Neutrophil (primary cell): ENCODE measurements around the gene REV3L.

Experiments
- H3K27ac ChIP-seq: fragments of 200-600 bp; sonication (generic); 2 replicates; pipeline ENCODE4 v1.5.1; 2016; ENCODE audit warnings: mild to moderate bottlenecking, moderate library complexity
- H3K27me3 ChIP-seq: fragments of 200-600 bp; sonication (generic); 2 replicates; pipeline ENCODE4 v1.6.0; 2016; ENCODE audit warnings: mild to moderate bottlenecking
- H3K36me3 ChIP-seq: fragments of 200-600 bp; sonication (generic); 2 replicates; pipeline ENCODE4 v1.5.1; 2017
- H3K4me1 ChIP-seq, 2 experiments: fragments of 200-600 bp in 1 of 2; sonication (generic) in 1 of 2; 1 replicate in 1 of 2; 2 replicates in 1 of 2; pipeline versions ENCODE4 v1.5.1 to v1.6.1; 2013 to 2016; ENCODE audit warnings: low read depth in 1 of 2, low read length in 1 of 2, mild to moderate bottlenecking in 1 of 2, moderate library complexity in 1 of 2; ENCODE audit not compliant: control insufficient read depth in 1 of 2, insufficient read depth in 1 of 2
- H3K4me3 ChIP-seq, 2 experiments: fragments of 200-600 bp in 1 of 2; sonication (generic) in 1 of 2; 1 replicate in 1 of 2; 2 replicates in 1 of 2; pipeline ENCODE4 v1.5.1; 2013 to 2016; ENCODE audit warnings: low read depth in 1 of 2, low read length in 1 of 2, mild to moderate bottlenecking in 1 of 2, moderate library complexity in 1 of 2
- H3K9me3 ChIP-seq: fragments of 200-600 bp; sonication (generic); 2 replicates; pipeline ENCODE4 v1.5.1; 2016
- TF ChIP-seq, protein P1 (sequence below): fragments of 200-600 bp; sonication (generic); IDR thresholded peaks from 2 replicates; pipeline ENCODE4 v1.5.1; 2016; ENCODE audit warnings: antibody characterized with exemption

Gene REV3L

DNA sequence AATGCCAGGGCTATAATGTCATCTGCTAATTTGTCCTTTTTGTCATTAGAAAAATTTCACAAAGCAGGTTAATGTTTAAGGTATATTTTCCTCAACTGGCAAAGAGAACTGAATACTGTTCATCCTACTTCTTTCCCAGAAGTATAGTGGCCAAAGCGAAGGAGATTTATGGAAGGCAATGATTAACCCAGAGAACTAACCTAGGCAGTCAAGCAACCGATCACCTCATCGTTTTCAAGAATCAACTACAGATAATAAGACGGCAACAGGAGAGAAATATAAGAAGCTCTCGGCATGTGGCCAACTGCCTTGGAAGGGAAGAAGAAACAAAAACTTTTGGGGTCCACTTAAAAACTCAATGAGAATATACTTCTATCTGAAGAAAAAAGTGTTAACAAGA lies 38.2 kb downstream of the REV3L start:
- Histone ChIP-seq H3K27me3 (no peaks in the 10 kb centered on the region), H3K4me3 (no peak overlapping the region), H3K36me3 (no peaks in the 10 kb centered on the region), H3K9me3 (no peaks in the 10 kb centered on the region), H3K27ac (no peak overlapping the region), H3K4me1 (peaks cover 9 to 11% of the 10 kb centered on the region in 2 experiments)
- TF ChIP-seq, protein P1, sequence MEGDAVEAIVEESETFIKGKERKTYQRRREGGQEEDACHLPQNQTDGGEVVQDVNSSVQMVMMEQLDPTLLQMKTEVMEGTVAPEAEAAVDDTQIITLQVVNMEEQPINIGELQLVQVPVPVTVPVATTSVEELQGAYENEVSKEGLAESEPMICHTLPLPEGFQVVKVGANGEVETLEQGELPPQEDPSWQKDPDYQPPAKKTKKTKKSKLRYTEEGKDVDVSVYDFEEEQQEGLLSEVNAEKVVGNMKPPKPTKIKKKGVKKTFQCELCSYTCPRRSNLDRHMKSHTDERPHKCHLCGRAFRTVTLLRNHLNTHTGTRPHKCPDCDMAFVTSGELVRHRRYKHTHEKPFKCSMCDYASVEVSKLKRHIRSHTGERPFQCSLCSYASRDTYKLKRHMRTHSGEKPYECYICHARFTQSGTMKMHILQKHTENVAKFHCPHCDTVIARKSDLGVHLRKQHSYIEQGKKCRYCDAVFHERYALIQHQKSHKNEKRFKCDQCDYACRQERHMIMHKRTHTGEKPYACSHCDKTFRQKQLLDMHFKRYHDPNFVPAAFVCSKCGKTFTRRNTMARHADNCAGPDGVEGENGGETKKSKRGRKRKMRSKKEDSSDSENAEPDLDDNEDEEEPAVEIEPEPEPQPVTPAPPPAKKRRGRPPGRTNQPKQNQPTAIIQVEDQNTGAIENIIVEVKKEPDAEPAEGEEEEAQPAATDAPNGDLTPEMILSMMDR = no peak

DNA sequence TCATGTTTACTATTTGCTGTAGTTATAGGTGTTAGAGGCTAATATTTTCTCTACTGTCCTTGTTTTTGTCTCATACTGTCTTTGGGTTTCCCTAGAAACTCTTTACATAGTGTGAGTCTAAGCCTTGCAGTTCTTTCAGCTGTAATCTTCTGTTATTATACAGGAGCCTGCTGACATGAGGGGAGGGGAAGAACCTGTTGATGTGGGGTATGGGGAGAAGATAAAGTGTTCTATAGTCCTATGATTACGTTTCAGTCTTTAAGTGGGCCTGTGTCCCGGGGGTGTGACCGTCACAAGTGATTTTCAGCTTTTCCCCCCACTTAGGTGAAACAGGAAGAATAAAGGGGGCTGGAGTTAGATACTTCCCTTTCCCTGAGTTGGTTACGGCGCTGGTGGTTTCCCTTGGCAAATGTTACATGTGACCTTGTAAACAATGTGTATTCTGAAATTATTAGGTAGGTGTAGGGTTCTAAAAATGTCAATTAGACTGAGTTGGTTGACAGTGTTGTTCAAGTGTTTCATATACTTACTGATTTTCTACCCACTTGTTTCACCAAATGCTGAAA lies 41.3 kb downstream of the REV3L start:
- Histone ChIP-seq H3K36me3 (no peaks in the 10 kb centered on the region), H3K27me3 (no peaks in the 10 kb centered on the region), H3K9me3 (no peaks in the 10 kb centered on the region), H3K4me3 (peak overlapping the region; percentile 26 to 30), H3K4me1 (peaks cover 9 to 19% of the 10 kb centered on the region in 2 experiments), H3K27ac (peak overlapping the region; percentile 76)
- TF ChIP-seq, protein P1 = no peak

DNA sequence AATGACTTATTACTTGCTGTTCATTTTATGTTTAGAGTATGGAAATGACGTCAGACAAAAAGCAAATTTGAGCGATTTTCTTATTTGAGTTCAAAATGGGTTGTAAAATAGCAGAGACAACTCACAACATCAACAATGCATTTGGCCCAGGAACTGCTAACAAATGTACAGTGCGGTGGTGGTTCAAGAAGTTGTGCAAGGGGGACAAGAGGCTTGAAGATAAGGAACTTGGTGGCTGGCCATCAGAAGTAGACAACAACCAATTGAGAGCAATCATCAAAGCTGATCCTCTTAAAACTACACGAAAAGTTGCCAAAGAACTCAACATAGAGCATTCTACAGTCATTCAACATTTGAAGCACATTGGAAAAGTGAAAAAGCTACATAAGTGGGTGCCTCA lies 43.8 kb downstream of the REV3L start:
- Histone ChIP-seq H3K9me3 (no peaks in the 10 kb centered on the region), H3K4me3 (no peak overlapping the region), H3K4me1 (peaks cover 9 to 20% of the 10 kb centered on the region in 2 experiments), H3K27ac (peak overlapping the region; percentile 3), H3K36me3 (no peaks in the 10 kb centered on the region), H3K27me3 (no peaks in the 10 kb centered on the region)
- TF ChIP-seq, protein P1 = no peak

DNA sequence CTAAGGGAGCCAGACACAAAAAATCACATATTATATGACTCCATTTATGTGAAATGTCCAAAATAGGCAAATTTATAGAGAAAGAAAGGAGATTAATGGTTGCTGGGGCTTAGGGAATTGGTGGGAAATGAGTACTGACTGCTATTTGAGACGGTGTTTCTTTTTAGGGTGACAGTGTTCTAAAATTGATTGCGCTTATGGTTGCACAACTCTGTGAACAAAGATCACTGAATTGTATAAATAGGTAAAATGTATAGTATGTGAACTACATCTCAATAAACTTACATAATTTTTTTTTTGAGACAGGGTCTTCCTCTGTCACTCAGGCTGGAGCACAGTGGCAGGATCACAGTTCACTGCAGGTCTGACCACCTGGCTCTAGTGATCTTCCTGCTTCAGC lies 45.4 kb downstream of the REV3L start:
- TF ChIP-seq, protein P1 = no peak
- H3K27ac ChIP-seq = no peak overlapping the region
- no peaks in the 10 kb centered on the region for H3K27me3 ChIP-seq
- H3K4me3 ChIP-seq = no peak overlapping the region
- no peaks in the 10 kb centered on the region for H3K9me3 ChIP-seq
- peaks cover 17 to 25% of the 10 kb centered on the region in 2 experiments for H3K4me1 ChIP-seq
- no peaks in the 10 kb centered on the region for H3K36me3 ChIP-seq

DNA sequence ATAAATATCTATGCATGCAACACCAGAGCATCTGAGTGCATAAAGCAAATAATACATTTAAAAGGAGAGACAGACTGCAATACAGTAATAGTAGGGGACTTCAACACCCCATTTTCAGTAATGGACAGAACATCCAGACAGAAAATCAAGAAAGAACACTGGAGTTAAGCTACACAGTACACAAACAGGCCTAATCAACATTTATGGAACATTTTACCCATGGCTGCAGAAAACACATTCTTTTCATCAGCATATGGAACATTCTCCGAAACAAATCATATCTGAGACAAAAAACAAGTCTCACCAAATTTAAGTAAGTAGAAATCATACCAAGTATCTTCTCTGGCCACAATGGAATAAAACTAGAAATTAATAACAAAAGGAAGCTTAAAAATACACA lies 50.5 kb downstream of the REV3L start:
- Histone ChIP-seq H3K27ac (no peak overlapping the region), H3K4me3 (no peak overlapping the region), H3K4me1 (peaks cover 9 to 11% of the 10 kb centered on the region in 2 experiments), H3K27me3 (no peaks in the 10 kb centered on the region), H3K9me3 (no peaks in the 10 kb centered on the region), H3K36me3 (no peaks in the 10 kb centered on the region)
- TF ChIP-seq, protein P1 = no peak
